GM12872 (cell line): ENCODE results near the gene HM13.

ENCODE experiments used
- TF ChIP-seq, protein P1 (sequence below): IDR thresholded peaks from 3 replicates; pipeline ENCODE4 v1.5.1; 2011; ENCODE audit warnings: low read depth, mild to moderate bottlenecking, low read length, moderate library complexity; ENCODE audit not compliant: insufficient read depth

HM13 gene

DNA sequence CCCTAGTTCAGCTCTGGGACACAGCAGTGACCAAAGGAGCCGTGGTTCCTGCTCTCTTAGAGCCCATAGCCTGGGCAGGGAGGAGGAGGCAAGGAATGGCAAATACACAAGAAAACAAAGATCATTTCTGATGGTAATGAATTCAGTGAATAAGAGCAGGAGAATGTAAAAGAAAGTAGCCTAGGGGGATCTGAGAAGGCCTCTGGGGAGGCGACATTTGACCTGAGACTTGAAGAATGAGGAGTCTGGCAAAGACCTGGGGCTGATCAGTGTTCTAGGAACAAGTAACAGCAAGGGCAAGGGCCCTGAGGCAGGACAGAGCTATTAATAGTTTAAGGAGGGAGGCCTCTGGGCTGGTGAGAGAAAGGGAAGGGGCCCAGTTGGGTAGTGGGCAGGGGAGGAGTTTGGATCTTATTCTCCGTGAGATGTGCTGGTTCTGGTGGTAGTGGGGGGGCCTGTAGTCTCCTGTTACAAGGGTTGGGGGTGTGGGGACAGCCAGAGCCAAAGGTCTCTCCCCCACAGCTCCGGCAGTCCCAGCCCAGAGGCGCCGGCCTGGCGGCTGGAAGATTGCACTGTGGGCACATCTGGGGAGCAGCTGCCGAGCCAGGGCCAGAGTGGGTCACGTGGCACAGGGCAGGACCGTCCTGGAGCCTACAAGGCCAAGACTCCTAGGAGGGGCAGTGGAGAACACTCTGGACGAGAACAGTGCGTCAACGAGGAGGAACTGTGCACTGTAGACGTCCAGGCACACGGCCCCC, 81.6 kb downstream of the HM13 start:
- TF ChIP-seq, protein P1, sequence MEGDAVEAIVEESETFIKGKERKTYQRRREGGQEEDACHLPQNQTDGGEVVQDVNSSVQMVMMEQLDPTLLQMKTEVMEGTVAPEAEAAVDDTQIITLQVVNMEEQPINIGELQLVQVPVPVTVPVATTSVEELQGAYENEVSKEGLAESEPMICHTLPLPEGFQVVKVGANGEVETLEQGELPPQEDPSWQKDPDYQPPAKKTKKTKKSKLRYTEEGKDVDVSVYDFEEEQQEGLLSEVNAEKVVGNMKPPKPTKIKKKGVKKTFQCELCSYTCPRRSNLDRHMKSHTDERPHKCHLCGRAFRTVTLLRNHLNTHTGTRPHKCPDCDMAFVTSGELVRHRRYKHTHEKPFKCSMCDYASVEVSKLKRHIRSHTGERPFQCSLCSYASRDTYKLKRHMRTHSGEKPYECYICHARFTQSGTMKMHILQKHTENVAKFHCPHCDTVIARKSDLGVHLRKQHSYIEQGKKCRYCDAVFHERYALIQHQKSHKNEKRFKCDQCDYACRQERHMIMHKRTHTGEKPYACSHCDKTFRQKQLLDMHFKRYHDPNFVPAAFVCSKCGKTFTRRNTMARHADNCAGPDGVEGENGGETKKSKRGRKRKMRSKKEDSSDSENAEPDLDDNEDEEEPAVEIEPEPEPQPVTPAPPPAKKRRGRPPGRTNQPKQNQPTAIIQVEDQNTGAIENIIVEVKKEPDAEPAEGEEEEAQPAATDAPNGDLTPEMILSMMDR = no peak

DNA sequence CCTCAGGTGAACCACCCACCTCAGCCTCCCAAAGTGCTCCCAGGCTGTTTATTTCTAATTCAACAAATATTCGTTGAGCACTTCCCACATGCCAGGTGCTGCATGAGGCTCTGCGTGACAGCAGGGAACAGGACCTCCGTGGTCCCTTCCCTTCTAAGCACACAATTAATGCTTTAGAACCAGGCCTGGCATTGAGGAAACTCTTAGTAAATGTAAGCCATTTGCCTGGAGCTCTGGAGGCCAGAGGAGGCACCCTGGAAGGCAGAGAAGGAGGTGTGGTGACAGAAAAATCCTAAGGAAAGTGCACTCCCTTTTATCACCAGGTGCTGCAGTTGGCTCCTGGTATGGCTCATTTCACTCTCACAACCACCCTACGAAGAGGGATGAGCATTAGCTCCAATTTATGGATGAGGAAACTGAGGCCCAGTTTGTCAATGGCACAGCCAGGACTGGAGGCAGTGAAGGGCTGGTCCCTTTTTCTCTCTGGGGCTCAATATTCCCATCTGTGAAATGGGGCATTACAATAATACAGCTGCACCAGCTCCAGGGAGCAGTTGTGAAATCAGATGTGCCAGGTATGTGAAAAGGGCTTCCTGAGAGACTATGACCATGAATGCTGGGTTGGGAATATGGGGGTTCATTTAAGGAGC, 82.7 kb downstream of the HM13 start:
- TF ChIP-seq, protein P1 = no peak

DNA sequence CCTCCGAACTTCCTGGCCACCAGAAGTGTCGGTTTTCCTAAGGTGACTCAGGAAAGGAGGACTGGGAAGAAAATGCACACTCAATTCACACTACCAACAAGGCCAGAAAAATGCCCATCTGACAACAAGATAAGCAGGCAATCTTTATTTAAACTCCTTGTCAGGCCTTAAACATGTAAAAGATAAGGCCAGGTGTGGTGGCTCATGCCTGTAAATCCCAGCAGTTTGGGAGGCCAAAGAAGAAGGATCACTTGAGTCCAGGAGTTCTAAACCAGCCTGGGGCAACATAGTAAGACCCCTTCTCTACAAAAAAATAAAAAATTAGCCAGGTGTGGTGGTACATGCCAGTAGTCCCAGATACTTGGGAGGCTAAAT, 83.2 kb downstream of the HM13 start:
- TF ChIP-seq, protein P1 = no peak

DNA sequence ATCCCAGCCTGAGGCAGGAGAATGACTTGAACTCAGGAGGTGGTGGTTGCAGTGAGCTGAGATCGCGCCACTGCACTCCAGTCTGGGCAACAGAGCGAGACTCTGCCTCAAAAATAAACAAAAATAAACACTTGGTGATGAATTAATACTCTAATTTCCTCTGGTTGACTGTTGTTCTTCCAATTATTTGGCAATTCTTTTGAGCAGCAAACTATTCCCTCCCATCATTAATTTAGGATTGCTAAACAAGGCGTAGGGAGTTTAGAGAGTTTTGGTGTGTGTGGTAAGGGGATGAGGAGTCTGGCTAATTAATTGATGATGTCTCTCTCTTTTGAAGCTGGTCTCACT, 88.2 kb downstream of the HM13 start:
- TF ChIP-seq, protein P1 = no peak

DNA sequence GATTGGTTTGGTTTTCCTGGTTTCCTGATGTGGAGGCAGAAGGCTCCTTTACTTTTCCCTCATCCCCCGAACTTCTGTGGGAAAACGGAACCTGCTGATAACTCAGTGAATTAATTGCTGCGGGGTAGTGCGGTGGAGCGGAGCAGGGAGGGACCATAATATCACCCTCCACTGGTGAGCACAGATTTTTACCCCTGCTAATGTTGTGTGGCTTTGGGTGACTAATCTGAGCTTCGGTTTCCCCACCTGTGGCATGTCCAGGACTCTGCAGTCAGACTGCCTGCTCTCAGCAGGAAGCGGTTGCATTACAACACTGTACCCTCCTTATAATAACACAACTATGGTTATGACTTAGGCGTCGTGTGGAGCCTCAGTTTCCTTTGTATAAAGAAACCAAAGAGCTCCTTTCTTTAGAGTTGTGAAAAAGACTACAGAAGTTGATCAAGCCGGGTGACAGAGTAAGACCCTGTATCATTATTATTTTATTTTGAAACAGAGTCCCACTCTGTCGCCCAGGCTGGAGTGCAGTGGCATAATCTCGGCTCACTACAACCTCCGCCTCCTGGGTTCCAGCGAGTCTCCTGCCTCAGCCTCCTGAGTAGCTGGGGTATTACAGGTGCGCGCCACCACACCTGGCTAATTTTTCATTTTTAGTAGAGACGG, 88.7 kb downstream of the HM13 start:
- TF ChIP-seq, protein P1 = no peak

DNA sequence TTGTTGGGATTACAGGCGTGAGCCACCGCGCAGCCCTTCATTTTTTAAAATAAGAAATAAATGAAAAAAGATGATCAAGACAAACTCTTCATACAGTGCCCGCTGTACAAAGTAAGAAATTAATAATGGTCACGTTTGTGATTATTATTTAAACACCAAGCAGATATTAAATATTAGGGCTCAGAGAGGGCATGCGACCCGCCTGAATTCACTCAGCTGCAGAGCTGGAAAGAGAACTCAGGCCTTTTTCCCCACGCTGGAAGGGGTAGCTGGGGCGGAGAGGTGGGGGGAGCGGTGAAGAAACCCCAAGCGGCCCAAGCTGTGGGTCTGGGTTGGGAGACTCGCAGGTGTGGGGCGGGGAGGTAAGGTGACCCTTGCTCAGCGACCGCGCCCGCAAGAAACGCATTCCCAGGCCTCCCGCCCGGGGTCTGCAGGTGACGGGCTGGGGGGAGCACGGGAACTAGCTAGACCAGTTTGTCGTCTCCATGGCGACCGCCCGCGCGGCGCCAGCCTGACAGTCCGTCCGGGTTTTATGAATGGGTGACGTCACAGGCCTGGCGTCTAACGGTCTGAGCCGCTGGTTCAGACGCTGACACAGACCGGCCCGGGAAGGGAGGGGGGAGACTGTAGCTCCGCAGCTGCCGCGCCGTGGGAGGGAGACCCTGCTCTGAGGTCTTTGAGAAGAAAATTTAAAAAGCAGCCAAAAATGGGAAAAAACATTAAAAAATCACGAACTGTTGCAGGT, 89.8 kb downstream of the HM13 start:
- TF ChIP-seq, protein P1 = no peak

DNA sequence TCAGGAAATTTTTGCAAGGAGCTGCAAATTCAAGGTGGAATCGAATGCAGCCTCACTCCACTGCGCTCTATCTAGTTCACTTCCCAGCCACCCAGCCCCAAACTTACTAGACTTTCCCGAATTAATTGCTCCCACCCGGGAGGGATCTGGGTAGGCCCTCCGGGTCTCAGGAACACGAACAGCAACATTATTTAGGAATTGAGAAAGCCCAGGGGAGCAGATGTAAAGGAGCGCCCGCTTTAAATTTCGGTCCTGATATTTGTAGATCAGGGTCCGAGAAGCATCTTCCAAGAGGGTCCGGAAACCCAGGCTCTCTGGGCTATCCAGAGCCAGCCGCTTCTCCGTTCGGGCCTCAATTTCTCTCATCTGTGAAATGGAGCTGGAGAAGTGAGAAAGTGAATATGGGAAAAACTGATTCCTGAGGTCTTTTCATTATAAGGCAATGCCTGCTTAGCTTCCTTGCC, 90.4 kb downstream of the HM13 start:
- TF ChIP-seq, protein P1 = no peak
